ENCODE results near the gene DOCK2. TPM values are rescaled to one million over a fixed set of nuclear protein-coding genes. Genes with fewer than 3 reads are reported as not detected.

DOCK2 gene
- polyA plus RNA-seq, 1 experiment: 1.6 TPM

DNA sequence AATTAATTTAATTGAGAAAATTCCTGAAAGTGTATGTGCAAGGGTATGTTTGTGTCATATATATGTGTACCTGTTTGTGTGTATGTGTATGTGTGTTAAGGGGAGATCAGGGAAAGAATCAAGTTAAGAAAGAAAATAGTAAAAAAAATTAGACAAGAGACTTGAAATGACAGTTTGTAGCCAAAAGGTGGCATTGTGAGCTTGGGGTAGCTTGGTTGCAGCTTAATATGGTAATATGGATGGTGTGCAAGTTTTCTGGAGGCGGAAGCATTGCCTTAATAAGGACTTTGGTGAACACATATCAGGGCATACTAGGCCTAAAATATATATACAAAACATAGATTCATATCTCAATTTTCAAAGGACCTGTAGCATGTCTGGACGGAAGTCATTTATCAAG, 213.3 kb downstream of the DOCK2 start:
- CTCF ChIA-PET: interaction anchor here (0.8 to 2.0 kb wide), 2 partner anchors 130 to 149 kb away, joined by 4 to 12 read pairs; partner anchors contain the start of gene INSYN2B
- Histone ChIP-seq H3K9me3 (ENCODE audit: control insufficient read depth, insufficient read depth, low read length) (peaks cover 13% of the 10 kb centered on the region; the same call in 1 of the 2 replicates), H3K27ac (ENCODE audit: low read depth, low read length) (no peak overlapping the region), H3K27me3 (ENCODE audit: control insufficient read depth, insufficient read depth, low read length) (no peaks in the 10 kb centered on the region), H3K4me3 (ENCODE audit: low read depth, low read length) (no peak overlapping the region)
- TF ChIP-seq CTCF (IDR thresholded peaks at IDR 0.05; ENCODE audit: low read depth, low read length): peak; percentile 34
- POLR2A ChIA-PET: no interaction called here
- DNase-seq (ENCODE audit: low read depth, low spot score): no peak

DNA sequence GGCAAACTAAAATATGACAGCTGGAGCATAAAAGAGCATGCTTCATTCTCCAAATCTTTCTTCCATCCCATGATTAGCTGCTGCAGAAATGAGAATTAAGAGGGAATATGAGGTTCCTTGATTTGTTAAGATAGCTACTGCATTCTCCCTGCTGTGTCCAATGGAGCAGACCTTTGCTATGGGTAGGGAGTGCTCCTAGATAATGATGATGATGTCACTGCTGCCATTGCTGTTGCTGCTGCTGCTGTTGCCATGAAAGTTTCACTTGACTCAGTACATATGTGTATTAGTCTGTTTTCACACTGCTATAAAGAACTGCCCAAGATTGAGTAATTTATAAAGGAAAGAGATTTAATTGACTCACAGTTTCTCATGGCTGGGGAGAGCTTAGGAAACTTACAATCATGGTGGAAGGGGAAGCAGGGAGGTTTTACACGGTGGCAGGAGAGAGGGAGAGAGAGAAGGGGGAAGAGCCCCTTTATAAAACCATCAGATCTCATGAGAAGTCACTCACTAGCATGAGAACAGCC, 214.3 kb downstream of the DOCK2 start:
- DNase-seq (ENCODE audit: low read depth, low spot score): no peak
- ChIA-PET POLR2A (no interaction called here), CTCF (interaction anchor here (2.0 kb wide), 1 partner anchor 129 kb away, joined by 12 read pairs; the partner anchor contains the start of gene INSYN2B)
- H3K27ac ChIP-seq (ENCODE audit: low read depth, low read length): no peak overlapping the region
- no peak overlapping the region for H3K4me3 ChIP-seq (ENCODE audit: low read depth, low read length)
- TF ChIP-seq CTCF (IDR thresholded peaks at IDR 0.05; ENCODE audit: low read depth, low read length): no peak
- peaks cover 13% of the 10 kb centered on the region; the same call in 1 of the 2 replicates for H3K9me3 ChIP-seq (ENCODE audit: control insufficient read depth, insufficient read depth, low read length)
- no peaks in the 10 kb centered on the region for H3K27me3 ChIP-seq (ENCODE audit: control insufficient read depth, insufficient read depth, low read length)

- H3K4me3 ChIP-seq (ENCODE audit: low read depth, low read length): no peak overlapping the region
- CTCF ChIA-PET: interaction anchor here (0.9 to 1.3 kb wide), 2 partner anchors 123 to 155 kb away, joined by 3 to 4 read pairs; partner anchors contain the start of gene INSYN2B
- peak overlapping the region; percentile 31 for H3K27ac ChIP-seq (ENCODE audit: low read depth, low read length)
- peaks cover 3% of the 10 kb centered on the region; the same call in 1 of the 2 replicates for H3K9me3 ChIP-seq (ENCODE audit: control insufficient read depth, insufficient read depth, low read length)
- POLR2A ChIA-PET: no interaction called here
- no peaks in the 10 kb centered on the region for H3K27me3 ChIP-seq (ENCODE audit: control insufficient read depth, insufficient read depth, low read length)
- DNase-seq (ENCODE audit: low read depth, low spot score): peak; percentile 63
- no peak for TF ChIP-seq CTCF (IDR thresholded peaks at IDR 0.05; ENCODE audit: low read depth, low read length)
Observed at GRCh38 chr5:169856571-169856970, 219.5 kb downstream of the DOCK2 start.

DNA sequence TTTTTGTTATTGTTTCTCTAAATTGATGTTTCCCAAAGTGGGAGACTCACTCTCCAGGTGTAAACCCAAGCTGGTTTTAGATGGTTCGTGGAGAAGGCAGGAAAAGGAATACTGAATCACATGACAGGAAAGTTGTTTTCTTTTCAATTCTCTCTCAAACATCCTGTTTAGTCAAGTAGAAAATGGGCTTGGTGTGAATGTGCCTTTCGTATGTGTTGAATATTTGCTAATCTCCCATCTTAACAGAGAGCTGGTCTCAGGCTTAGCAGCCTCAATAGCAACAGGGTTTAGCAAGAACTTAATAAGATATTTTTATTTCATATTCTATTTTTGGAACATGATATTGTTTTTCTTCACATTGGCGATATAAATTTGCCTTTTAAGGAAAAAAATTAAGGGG, 223.5 kb downstream of the DOCK2 start:
- no peak for TF ChIP-seq CTCF (IDR thresholded peaks at IDR 0.05; ENCODE audit: low read depth, low read length)
- Histone ChIP-seq H3K4me3 (ENCODE audit: low read depth, low read length) (no peak overlapping the region), H3K9me3 (ENCODE audit: control insufficient read depth, insufficient read depth, low read length) (no peaks in the 10 kb centered on the region), H3K27me3 (ENCODE audit: control insufficient read depth, insufficient read depth, low read length) (no peaks in the 10 kb centered on the region), H3K27ac (ENCODE audit: low read depth, low read length) (no peak overlapping the region)
- DNase-seq (ENCODE audit: low read depth, low spot score): no peak
- POLR2A ChIA-PET: no interaction called here
- CTCF ChIA-PET: interaction anchor here (2.6 kb wide), 1 partner anchor 120 kb away, joined by 18 read pairs; the partner anchor contains the start of gene INSYN2B

DNA sequence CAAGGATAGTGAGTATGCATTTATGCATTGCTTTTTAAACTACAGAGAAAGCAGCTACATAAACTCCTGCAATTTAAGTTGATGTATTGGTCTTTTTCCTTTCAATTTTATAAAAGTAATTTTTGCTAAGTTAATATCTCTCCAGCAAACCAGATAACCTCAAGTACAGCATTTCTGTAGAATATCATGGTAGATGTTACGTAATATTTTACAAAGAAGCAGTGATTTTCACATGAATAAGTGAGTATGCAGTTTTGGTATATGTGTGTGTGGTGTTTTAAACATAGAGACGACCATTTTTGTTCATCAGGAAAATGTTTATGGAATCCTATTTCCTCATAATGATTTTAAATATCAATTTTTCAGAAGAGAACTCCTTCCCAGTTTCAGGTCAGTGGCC, 224.4 kb downstream of the DOCK2 start:
- Histone ChIP-seq H3K4me3 (ENCODE audit: low read depth, low read length) (no peak overlapping the region), H3K27ac (ENCODE audit: low read depth, low read length) (no peak overlapping the region), H3K27me3 (ENCODE audit: control insufficient read depth, insufficient read depth, low read length) (no peaks in the 10 kb centered on the region), H3K9me3 (ENCODE audit: control insufficient read depth, insufficient read depth, low read length) (no peaks in the 10 kb centered on the region)
- DNase-seq (ENCODE audit: low read depth, low spot score): no peak
- CTCF ChIA-PET: interaction anchor here (1.2 to 2.6 kb wide), 2 partner anchors 119 to 160 kb away, joined by 3 to 18 read pairs; partner anchors contain the start of gene INSYN2B
- TF ChIP-seq CTCF (IDR thresholded peaks at IDR 0.05; ENCODE audit: low read depth, low read length): no peak
- POLR2A ChIA-PET: no interaction called here

Measured in AG04450 (cell line).